ENCODE data around the gene BAZ1B.
"Not testable (repeated sequence)": the region's sequence is repeated elsewhere in the genome, so short reads cannot be mapped to it uniquely, and the experiment has no call there.

Gene BAZ1B

GRCh38 chr7:73522105-73522872, at the start of gene BAZ1B:
Gene BAZ1B, minus strand, starts transcription at chr7:73522293. Its CDS starts 360 bp downstream, at chr7:73521933.
- peak; percentile 96 for DNase-seq

- DNase-seq: no peak
Observed at GRCh38 chr7:73570977-73571376, 48.9 kb upstream of the BAZ1B start.

GRCh38 chr7:73570521-73570920, 48.4 kb upstream of the BAZ1B start:
- DNase-seq: no peak

GRCh38 chr7:73569042-73569608, 47.0 kb upstream of the BAZ1B start:
- DNase-seq: no peak

GRCh38 chr7:73567846-73568685, 46.0 kb upstream of the BAZ1B start:
- DNase-seq: no peak

GRCh38 chr7:73567140-73567539, 45.0 kb upstream of the BAZ1B start:
- no peak for DNase-seq

GRCh38 chr7:73566431-73566830, 44.3 kb upstream of the BAZ1B start:
- DNase-seq: not testable (repeated sequence)

- DNase-seq: no peak
Observed at GRCh38 chr7:73565675-73566340, 43.7 kb upstream of the BAZ1B start.

GRCh38 chr7:73560109-73560835, 38.2 kb upstream of the BAZ1B start:
- DNase-seq: no peak

GRCh38 chr7:73557397-73558257, 35.5 kb upstream of the BAZ1B start, which contains the start of gene BCL7B:
Gene BCL7B, minus strand, starts transcription at chr7:73557690. Its CDS starts 112 bp downstream, at chr7:73557578.
- DNase-seq: peak; percentile 38

GRCh38 chr7:73557108-73557396, 35.0 kb upstream of the BAZ1B start:
- DNase-seq: peak; percentile 86

- DNase-seq: no peak
Observed at GRCh38 chr7:73556208-73557107, 34.4 kb upstream of the BAZ1B start.

- DNase-seq: no peak
Observed at GRCh38 chr7:73555411-73555982, 33.4 kb upstream of the BAZ1B start.

GRCh38 chr7:73550093-73550492, 28.0 kb upstream of the BAZ1B start:
- DNase-seq: not testable (repeated sequence)

GRCh38 chr7:73549176-73549575, 27.1 kb upstream of the BAZ1B start:
- DNase-seq: no peak

GRCh38 chr7:73547841-73548240, 25.7 kb upstream of the BAZ1B start:
- DNase-seq: no peak

- no peak for DNase-seq
Observed at GRCh38 chr7:73544678-73545077, 22.6 kb upstream of the BAZ1B start.

GRCh38 chr7:73541722-73542121, 19.6 kb upstream of the BAZ1B start:
- no peak for DNase-seq

- DNase-seq: no peak
Observed at GRCh38 chr7:73539709-73540108, 17.6 kb upstream of the BAZ1B start.

- DNase-seq: not testable (repeated sequence)
Observed at GRCh38 chr7:73538510-73538909, 16.4 kb upstream of the BAZ1B start.

Measured in DMS153 (cell line).